ENCODE results near the gene HIGD1A. TPM values are rescaled to one million over a fixed set of nuclear protein-coding genes. Genes with fewer than 3 reads are reported as not detected.

HIGD1A gene
- total RNA-seq (2014; rRNA removed; shearing (Covaris generic)), result 22.5 and 32.2 TPM in 2 replicates

DNA sequence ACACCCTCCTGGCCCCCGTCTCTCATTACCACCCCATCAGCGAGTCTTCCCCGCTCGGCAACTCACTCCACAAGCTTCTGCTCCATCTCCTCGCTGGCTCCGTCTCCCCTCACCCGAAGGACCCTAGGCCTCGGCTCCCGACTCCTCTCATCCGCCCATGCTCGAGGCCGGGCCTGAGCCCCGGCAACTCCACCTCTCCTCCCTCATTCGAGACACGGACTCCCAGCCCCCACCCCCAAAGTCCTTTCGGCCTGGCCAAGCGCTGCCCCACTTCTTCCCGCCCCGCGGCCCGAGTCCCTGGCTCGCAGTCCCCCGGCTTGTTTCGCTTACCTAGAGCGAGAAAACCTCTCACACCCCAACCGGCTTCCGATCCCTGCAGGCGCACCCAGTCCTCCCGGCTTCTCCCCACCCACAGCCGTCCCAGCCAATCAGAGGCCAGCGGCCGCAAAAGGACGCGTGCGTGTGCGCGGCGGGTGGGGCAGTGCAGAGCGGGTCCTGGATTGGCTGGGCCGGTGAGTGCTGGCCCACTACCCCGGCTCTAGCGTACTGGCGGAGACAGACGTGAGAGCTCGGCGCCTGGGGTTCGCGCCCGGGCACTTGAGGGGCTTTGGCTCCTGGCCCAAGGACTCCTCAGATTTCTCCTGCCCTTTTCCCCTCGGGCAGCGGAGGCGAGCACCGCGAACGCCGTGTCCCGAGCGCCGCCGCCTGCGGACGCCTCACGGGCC lies at the start of gene HIGD1A:
Gene HIGD1A, minus strand, starts transcription at position 385 of the 725 bp plus-strand sequence. CDS start 10,237 bp downstream, outside the sequence.
- peak; percentile 88 for DNase-seq (ENCODE audit: low spot score)

DNA sequence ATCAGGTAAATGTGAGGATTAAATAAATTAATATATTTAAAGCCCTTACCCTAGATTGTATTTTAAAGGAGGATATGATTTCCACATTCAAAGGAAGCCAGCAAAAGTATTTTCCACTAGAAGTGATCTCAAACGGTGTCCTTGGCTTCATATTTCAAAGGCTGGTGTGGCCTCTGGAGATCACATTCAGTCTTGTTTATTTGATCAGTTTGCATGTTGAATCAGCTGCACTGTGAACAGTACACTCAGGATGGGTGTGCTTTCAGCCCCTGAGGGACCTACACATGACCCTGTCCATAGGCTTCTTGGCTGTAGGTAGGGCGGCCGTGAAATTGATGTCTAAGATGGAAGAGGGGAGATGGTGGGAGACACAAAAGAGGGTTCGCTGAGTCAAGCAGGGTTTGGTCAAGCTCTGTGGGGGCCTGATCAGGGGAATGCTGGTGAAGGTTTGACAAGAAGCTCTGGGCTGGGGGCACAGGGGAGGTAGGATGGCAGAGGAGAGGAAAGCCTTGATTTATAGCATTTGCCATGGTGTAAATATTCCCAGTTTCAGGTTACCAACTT lies 49.5 kb upstream of the HIGD1A start:
- DNase-seq (ENCODE audit: low spot score), result no peak

DNA sequence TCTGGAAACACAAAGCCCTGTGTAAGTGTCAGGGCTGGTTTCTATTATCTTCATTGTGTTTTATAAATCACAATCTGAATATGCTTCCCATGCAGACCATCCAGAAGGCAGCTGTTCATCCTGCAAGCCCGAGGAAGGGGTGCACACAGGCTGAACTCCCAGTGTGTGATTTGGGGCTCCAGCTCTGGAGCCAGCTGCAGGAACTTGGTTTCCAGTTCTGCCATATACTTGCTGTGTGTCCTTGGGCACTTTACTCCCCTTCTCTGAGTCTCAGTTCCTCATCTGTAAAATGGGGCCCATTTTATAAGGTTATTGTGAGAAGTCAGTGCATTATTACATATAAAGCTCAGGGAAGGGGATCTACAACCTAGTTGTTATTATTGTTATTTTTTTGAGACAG lies 48.8 kb upstream of the HIGD1A start:
- DNase-seq (ENCODE audit: low spot score), result no peak

DNA sequence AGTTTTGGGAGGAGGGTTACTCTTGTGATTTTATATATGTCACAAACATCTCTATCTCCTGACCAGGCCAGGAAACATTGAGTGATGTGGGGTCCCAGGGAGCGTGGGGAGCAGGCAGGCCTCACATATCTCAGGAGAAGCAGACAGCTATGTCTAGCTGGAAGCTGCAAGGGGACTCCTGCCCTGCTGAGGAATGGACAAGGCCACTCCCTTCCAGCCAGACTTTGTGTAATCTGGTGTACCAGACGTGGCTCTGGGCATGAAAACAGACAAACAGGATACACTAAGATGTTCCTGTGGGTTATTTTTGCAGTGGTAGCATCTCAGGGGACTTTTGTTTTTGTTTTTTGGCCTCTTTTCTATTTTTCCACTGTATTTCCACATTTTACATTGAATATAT lies 48.2 kb upstream of the HIGD1A start:
- DNase-seq (ENCODE audit: low spot score), result no peak

DNA sequence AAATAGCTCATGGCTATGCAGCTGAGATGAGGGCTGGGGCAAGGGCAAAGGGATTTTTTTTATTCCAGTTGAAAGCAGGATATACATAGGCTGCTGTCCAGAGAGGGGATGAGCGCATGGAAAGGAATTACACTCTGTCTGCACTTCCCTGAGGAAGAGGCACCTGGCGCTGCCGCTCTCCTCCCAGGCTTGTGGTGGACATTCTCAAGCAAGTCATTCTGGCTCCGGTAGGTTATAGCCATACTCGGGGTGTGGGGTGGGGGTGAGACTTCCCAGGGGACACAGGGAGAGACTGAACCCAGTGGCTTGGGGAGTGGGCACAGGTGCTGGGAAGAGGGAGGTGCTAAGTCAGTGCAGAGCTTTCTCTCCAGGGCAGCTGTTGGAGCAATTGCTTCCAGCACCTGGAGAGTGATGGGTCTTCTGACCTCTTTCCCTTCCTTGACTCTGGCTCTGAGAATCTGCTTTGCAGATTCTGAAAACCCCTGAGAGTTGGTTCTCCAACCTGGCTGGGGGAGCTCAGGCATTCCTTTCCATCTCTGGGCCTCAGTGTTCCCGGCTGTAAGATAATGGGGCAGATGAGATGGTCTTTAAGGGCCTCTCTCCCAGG lies 47.0 kb upstream of the HIGD1A start:
- DNase-seq (ENCODE audit: low spot score), result no peak

DNA sequence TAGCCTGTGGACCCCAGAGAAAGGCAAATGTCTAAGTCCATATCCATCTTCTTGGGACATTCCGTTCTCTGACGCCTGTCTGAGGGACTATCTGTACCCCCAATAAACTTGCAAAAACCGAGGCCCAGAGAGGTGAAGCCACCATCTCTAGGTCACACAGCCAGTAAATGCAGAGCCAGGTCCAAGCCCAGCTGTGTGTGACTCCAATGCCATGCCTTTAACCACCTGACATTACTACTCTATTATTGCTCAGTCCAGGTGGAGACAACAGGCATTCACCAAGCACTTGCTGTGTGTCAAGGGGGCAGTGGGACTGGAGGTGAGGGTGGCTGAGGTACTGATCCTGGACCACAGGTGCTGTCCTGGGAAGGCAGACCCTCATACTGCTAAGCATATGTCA lies 46.0 kb upstream of the HIGD1A start:
- DNase-seq (ENCODE audit: low spot score), result no peak

DNA sequence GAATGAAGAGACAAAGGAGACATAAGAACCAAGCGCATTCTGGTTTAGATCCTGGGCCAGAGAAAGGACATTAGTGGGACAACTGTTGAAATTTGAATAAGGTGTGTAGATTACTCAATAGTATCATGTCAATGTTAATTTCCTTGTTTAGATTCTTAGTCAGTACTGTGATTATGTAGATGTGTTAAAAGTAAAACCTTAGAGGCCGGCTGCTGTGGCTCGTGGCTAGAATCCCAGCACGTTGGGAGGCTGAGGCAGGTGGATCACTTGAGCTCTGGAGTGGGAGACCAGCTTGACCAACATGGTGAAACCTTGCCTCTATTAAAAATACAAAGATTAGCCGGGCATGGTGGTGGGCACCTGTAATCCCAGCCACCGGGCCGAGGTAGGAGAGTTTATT lies 44.7 kb upstream of the HIGD1A start:
- no peak for DNase-seq (ENCODE audit: low spot score)

DNA sequence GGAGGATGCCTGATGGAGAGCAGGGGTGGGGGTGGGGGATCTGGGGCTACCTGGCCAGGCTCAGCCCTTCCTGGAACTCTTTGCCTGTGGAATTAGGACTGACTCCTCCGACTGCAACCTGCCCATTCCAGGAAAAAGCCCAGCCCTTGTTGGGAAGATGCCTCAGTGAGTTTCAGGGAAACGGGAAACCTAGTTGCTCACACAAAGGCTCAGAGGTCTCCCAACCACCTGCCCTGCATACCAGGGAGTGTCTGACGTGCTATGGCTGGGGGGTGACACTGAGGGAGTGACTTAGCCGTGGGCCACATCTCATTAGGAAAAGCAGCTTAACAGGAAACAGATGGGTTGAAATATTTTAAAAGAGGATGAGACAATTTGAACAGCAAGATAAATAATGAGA lies 43.4 kb upstream of the HIGD1A start:
- DNase-seq (ENCODE audit: low spot score), result no peak

DNA sequence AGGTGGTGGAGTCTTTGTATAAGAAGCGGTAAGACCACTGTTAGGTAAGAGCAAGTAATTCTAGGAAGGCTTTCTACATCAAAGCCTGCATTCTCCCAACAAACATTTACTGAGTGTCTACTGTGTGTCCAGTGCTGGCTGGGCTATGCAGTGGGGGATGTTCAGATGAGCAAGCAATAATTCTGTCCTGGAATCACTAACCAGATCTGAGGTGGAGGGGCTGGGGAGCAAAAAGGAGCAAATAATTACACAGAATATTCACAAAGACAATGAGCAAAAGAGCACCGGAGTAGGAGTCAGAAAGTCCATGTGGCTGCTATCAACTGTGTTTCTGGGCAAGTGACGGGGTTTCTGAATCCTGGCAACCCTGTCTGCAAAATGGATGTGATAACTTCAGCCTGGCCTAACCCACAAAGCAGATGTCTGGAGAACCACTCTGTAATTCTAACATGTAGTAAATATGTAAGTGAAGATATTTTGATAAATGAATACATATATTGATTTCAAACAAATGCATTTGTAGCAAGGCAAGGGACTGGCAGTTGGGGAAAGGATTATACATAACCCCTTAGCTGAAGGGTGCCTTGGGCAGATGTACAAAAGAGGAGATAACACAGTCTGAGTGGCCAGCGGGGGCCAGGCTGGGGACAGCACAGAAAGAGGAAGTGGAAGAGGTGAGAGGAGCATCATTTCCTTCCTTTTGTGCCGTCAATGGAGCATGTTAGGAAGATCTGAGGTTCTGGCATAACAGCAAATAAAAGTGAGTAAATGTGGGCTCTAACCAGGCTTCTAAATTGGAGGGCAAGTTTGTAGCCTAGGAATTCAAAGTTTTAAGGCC lies 42.6 kb upstream of the HIGD1A start:
- no peak for DNase-seq (ENCODE audit: low spot score)

DNA sequence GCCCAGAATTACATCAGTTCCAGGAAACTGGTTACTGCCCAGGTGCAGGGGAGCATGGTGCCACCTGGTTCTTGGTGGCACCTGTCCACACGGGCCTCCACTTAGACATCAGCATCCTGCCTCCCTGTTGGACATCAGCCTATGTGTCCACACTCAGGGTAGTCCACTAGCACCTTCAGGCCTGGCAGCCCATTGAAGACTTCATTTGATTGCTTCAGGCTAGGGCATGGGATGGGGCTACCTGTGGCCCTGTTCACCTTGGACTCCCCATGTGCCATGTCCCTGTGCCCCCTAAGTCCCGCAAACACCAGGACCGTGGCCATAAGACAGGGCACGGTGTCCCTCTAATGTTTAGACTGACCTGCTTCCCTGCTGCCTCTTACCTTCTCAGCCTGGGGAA lies 40.5 kb upstream of the HIGD1A start:
- no peak for DNase-seq (ENCODE audit: low spot score)

DNA sequence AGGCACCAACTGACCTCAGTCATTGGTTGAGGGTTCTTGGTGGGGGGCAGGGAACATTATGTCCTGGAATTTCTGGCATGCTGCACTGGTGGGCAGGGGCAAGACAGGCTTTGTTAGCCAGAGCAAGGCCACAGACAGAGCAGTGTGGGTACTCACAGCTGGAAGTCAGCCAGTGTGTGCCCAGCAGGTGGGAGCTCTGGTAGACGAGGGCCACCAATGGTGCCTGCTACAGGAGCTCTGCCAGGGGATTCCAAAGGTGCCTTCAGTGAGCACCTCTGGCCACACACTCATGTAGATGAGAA lies 40.1 kb upstream of the HIGD1A start:
- DNase-seq (ENCODE audit: low spot score), result no peak

DNA sequence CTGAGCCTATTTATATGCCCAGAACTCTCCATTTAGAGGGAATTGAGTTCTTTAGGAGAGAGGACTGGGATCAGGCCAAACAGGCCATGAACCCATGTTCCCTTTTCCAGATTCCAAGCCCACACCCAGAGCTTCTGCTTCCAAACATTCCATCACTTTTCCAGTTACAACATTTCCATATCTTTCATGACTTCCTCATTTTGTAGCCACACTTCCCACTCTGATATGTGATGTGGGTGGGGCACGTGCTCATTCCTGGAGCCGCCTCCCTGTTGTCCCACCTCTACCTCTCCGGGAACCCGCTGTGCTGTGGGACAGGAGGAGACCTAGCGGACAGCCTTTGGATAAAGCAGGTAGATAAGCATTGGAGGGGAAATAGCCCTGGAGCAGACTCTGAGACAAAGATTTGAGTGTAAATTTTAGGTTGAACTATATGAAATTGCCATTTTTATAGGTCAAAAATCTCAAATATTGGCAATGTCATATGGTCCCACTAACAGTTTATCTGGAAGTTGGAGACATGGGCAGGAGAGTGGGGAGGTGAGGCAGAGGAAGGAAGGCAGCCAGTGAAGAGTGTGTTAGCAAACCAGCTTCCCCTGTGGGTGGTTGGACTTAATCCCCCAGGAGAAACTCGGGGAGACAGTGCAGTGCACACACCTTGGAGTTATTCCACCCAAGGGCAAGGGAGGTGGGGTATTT lies 39.6 kb upstream of the HIGD1A start:
- DNase-seq (ENCODE audit: low spot score), result no peak

DNA sequence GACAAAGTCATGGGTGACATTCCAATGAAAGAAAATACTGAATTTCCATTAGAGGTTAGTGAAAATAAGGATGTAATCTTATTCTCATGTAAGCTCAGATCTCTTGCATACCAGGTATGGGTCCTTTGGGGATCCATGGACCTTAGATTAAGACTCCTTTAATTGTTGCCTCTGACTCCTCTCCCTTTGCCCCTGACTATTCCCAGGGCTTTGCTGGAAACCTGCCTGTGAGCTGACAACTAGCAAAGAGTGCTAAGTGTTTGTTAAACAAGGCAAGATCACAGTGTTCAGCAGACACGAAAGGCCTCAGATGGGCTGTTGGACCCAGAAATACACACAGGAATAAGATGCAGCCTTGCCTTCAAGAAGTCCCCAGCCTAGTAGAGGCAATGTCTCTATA lies 37.0 kb upstream of the HIGD1A start:
- no peak for DNase-seq (ENCODE audit: low spot score)

DNA sequence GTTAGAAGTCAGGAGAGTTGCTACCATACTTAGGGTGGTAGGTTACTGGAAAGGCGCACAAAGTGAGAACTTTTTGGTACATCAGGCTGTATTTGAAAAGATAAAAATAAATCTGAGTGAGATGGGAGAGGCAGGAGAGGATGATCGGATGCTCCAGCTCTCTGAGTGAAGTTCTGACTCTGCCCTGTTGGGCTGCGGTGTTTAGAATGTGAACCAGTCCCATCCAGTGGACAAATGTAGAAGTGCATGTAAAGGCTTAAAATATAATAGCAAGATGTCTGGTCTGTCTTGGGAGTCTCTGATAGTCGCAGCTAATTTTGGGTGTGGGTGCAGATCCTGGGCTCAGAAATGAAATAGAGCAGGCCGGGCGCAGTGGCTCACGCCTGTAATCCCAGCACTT lies 35.3 kb upstream of the HIGD1A start:
- DNase-seq (ENCODE audit: low spot score), result peak; percentile 66

DNA sequence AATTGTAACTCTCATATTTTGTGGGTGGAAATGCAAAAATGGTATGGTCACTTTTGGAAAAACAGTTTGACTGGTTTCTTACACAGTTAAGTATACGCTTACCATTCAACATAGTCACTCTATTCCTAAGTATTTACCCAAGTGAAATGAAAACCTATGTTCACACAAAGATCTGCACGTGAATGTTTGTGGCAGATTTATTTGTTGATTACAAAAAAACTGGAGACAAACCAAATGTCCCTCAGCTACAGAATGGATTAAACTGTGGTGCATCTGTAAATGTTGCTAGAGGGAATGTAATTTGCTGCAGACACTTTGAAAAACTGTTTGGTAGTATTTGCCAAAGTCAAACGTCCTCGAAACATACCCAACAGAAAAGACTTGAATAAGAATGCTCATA lies 34.3 kb upstream of the HIGD1A start:
- DNase-seq (ENCODE audit: low spot score), result no peak

DNA sequence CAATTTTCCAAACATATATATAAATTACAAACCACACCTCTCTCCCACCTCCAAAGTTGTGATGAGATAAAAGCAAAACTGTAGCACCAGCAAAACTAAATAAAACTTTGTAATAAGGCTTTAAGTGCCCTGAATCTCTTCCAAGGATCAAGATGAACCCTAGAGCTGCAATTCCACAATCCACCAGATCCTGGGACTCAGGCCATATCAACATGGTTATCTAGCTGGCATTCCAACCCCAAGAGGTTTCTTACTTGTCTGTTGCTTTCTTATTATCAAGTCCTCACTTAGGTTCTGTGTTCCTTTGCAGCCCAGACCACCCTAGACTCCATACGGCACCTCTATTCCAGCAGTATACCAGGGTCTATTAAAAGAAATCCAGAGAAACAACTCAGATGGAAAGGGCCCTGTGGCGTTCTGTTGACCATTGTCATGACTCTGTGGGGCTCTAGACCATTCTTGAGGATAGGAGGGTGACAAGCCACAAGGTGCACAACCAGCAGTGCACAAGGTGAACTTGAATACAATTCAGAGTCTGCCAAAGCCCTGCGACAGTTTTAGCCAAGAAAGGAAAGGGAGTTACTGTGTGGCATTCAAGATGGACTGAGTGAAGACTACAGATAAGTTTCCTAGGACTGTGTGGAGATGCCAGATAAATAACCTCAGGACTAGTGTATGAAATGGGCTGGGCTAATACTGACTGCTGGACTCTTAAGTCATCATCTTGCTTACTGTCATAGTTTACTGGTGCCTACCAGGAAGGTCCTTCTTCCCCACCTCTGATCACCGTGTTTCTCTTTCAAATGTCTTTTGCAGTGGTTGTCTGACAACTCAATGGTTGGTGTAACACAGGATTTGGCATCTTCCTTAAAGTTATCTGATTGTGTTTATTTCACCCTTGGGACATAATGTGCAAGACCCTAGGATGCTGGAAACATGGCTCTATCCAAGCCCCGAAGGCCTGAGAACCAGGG lies 32.1 kb upstream of the HIGD1A start:
- no peak for DNase-seq (ENCODE audit: low spot score)

DNA sequence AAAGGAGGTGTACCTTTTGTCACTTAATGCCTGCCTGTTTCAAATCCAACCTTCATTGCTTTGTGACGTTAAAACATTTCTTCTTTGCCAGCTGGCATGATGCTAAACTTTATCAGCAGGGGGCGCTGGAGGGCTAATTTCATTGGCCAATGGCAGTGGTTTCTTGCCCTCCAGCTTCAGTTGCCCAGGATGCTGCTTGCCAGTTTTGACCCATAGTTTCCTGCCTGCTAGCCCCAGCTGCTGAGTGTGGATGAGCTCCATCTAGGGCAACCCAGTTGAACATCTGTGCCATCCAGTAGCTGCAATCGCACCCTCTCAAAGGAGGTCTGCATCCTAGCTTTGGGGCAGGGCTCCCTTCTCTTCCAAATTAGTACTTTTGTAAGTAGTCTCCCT lies 27.0 kb upstream of the HIGD1A start:
- peak; percentile 73 for DNase-seq (ENCODE audit: low spot score)

DNA sequence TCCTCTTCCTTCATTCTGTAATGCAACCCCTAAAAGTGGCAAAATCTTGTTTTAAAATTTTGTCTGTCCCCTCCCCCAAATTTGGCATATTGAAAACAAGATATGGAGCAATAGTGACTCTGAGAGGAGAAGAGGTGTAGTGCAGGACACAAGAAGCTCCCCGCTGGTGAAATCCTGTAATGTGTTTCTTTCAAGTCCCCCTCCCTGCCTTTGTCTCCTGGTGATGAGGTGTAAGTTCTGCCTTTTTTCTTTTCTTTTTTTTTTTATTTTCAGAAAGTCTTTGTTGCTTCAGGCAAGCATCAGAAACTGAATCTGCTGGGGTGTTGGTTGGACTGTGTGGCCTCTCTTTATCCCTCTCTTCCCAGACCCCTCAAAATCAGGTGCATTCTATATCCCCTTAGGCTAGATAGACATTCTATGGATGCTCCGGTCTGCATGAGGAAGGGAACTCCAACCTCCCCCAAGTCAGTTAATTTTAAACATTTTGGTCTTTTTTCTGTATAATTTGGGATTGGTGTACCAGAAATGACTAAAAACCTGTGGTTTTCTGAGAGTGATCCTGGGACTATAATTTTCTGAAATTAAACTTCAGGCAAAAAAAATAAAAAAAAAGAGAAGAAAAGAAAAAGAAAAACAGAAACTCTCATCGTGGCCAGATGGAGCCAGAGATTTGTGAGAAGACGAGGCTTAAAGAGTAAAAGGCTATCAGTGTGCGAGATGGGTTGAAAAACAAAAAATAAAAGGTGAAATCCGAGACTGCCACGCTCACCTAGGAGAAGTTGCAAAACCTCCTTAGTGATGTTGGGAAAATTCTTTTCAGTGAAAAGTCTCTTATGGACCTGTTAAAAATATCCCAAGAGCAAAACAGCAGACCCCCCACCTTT lies 26.4 kb upstream of the HIGD1A start:
- no peak for DNase-seq (ENCODE audit: low spot score)

DNA sequence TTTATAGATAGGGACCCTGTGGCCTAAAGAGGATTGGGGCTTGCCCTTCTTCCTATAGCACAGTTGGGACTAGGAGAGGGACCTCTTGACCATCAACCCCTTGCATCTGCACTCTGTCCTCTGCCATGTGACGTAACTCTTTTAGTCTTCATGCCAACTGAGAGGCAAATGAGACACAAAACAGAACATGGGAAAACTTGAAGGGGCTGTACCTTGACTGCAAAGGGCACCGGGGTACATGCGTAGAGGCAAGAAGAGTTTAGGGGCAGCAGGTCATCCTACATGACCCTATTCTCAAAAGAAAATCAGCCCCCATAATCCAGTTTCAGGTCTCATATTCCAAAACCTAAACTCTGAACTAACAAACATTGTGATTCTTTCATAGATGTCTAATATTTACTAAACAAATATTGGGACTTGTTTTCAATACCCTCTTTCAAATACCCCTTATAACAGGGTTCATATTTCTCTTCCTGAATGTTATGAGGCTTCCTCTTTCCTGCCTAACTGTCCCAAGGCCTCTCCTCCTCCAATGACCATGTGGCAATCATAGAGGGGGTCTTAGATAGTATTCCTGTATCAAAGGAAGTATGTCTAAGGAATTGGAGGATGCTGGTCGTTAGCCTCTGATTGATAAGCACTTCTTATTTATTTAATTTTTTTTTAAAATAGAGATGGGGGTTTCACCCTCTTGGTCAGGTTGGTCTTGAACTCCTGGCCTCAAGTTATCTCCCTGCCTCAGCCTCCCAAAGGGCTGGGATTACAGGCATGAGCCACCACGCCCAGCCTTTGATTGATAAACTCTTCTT lies 25.5 kb upstream of the HIGD1A start:
- DNase-seq (ENCODE audit: low spot score), result no peak

All from HT-29 (cell line).